ENCODE results near the gene DTHD1. TPM values are rescaled to one million over a fixed set of nuclear protein-coding genes. Genes with fewer than 3 reads are reported as not detected.
A peak's percentile ranks its signal among the peaks of the same experiment; 100 is the strongest.

The DTHD1 gene
- total and polyA plus RNA-seq, 10 of the 15 experiments (the other 5 are each of a cell fraction or from before 2014, with no cell fraction given): 0.05 to 2.8 (median 1.4) TPM

DNA sequence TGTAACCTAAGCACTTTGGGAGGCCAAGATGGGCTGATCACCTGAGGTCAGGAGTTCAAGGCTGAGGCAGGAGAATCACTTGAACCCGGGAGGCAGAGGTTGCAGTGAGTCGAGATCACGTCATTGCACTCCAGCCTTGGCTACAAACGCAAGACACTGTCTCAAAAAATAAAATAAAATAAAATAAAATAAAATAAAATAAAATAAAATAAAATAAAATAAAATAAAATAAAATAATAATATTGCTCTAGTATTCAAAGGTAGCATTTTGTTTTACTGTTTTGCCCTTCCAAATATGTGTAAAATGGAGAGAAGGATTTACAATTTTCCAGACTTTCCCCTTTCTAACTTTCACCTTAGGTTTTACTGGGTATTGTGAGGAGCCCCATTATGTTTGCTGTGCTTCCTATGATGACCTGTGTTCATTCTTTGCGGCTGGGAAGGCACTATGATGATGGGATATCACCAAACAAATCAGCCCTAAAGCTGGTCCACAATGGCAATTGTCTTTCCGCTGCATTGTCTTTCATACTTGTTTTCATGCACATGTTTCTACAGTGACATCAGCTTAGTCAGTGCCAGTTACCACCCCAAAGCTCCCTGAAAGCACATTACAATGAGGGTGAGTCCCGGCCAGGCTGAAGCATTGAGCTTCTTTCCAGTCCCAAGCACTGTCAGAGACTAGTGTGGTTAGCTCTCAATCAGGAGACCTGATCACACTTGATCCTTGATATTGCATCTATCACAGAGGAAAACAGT lies 50.8 kb downstream of the DTHD1 start (continued):
- TF ChIP-seq, protein P1, sequence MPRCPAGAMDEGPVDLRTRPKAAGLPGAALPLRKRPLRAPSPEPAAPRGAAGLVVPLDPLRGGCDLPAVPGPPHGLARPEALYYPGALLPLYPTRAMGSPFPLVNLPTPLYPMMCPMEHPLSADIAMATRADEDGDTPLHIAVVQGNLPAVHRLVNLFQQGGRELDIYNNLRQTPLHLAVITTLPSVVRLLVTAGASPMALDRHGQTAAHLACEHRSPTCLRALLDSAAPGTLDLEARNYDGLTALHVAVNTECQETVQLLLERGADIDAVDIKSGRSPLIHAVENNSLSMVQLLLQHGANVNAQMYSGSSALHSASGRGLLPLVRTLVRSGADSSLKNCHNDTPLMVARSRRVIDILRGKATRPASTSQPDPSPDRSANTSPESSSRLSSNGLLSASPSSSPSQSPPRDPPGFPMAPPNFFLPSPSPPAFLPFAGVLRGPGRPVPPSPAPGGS (IDR thresholded peaks at IDR 0.05; ENCODE audit: borderline replicate concordance, insufficient read depth, low read depth, low read length, poor library complexity, severe bottlenecking): peak; percentile 12
- no peak for TF ChIP-seq NRF1 (conservative IDR thresholded peaks at IDR 0.05; ENCODE audit: low read depth, low read length)
- peak; percentile 78 for TF ChIP-seq POLR2A (IDR thresholded peaks at IDR 0.05; ENCODE audit: low read depth, low read length)
- TF ChIP-seq, protein P2, sequence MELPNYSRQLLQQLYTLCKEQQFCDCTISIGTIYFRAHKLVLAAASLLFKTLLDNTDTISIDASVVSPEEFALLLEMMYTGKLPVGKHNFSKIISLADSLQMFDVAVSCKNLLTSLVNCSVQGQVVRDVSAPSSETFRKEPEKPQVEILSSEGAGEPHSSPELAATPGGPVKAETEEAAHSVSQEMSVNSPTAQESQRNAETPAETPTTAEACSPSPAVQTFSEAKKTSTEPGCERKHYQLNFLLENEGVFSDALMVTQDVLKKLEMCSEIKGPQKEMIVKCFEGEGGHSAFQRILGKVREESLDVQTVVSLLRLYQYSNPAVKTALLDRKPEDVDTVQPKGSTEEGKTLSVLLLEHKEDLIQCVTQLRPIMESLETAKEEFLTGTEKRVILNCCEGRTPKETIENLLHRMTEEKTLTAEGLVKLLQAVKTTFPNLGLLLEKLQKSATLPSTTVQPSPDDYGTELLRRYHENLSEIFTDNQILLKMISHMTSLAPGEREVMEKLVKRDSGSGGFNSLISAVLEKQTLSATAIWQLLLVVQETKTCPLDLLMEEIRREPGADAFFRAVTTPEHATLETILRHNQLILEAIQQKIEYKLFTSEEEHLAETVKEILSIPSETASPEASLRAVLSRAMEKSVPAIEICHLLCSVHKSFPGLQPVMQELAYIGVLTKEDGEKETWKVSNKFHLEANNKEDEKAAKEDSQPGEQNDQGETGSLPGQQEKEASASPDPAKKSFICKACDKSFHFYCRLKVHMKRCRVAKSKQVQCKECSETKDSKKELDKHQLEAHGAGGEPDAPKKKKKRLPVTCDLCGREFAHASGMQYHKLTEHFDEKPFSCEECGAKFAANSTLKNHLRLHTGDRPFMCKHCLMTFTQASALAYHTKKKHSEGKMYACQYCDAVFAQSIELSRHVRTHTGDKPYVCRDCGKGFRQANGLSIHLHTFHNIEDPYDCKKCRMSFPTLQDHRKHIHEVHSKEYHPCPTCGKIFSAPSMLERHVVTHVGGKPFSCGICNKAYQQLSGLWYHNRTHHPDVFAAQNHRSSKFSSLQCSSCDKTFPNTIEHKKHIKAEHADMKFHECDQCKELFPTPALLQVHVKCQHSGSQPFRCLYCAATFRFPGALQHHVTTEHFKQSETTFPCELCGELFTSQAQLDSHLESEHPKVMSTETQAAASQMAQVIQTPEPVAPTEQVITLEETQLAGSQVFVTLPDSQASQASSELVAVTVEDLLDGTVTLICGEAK (IDR thresholded peaks at IDR 0.05; ENCODE audit: borderline replicate concordance): no peak
- peak; percentile 96 for TF ChIP-seq SMAD5 (IDR thresholded peaks at IDR 0.05; ENCODE audit: low read depth)
- 0 out of 2 replicates have a peak, but pooled peaks have one; percentile 27 for TF ChIP-seq DPF2 (IDR thresholded peaks at IDR 0.05)
- peak; percentile 91 for TF ChIP-seq POLR2AphosphoS5 (IDR thresholded peaks at IDR 0.05; ENCODE audit: low read length)
